ENCODE measurements around the gene KIF26A. TPM values are rescaled to one million over a fixed set of nuclear protein-coding genes. Genes with fewer than 3 reads are reported as not detected.
A peak's percentile ranks its signal among the peaks of the same experiment; 100 is the strongest.

The KIF26A gene
- total RNA-seq, 1 donor from 2014 or later = 0.26 TPM

GRCh38 chr14:104101086-104101621 lies 37.2 kb upstream of the KIF26A start:
- no peak for FAIRE-seq
- TF ChIP-seq CTCF (IDR thresholded peaks at IDR 0.05; ENCODE audit: insufficient read depth, low read length, severe bottlenecking) = no peak
- peak; percentile 34 for DNase-seq (ENCODE audit: low read depth)
- no peaks in the 10 kb centered on the region for H3K27me3 ChIP-seq (ENCODE audit: control insufficient read depth, insufficient read depth, low read length)
- no peaks in the 10 kb centered on the region for H3K36me3 ChIP-seq (ENCODE audit: control insufficient read depth, insufficient read depth, low read length)
- no peak overlapping the region for H3K4me3 ChIP-seq (ENCODE audit: low read depth, low read length)

GRCh38 chr14:104101651-104102281 lies 36.6 kb upstream of the KIF26A start:
- FAIRE-seq (no peak), DNase-seq (ENCODE audit: low read depth) (no peak)
- no peak for TF ChIP-seq CTCF (IDR thresholded peaks at IDR 0.05; ENCODE audit: insufficient read depth, low read length, severe bottlenecking)
- no peaks in the 10 kb centered on the region for H3K36me3 ChIP-seq (ENCODE audit: control insufficient read depth, insufficient read depth, low read length)
- H3K27me3 ChIP-seq (ENCODE audit: control insufficient read depth, insufficient read depth, low read length) = no peaks in the 10 kb centered on the region
- no peak overlapping the region for H3K4me3 ChIP-seq (ENCODE audit: low read depth, low read length)

GRCh38 chr14:104102282-104102914 lies 36.0 kb upstream of the KIF26A start:
- Histone ChIP-seq H3K27me3 (ENCODE audit: control insufficient read depth, insufficient read depth, low read length) (no peaks in the 10 kb centered on the region), H3K36me3 (ENCODE audit: control insufficient read depth, insufficient read depth, low read length) (no peaks in the 10 kb centered on the region), H3K4me3 (ENCODE audit: low read depth, low read length) (no peak overlapping the region)
- FAIRE-seq = no peak
- DNase-seq (ENCODE audit: low read depth) = no peak
- TF ChIP-seq CTCF (IDR thresholded peaks at IDR 0.05; ENCODE audit: insufficient read depth, low read length, severe bottlenecking) = no peak

- FAIRE-seq (no peak), DNase-seq (ENCODE audit: low read depth) (no peak)
- H3K4me3 ChIP-seq (ENCODE audit: low read depth, low read length) = no peak overlapping the region
- no peaks in the 10 kb centered on the region for H3K27me3 ChIP-seq (ENCODE audit: control insufficient read depth, insufficient read depth, low read length)
- no peak for TF ChIP-seq CTCF (IDR thresholded peaks at IDR 0.05; ENCODE audit: insufficient read depth, low read length, severe bottlenecking)
- no peaks in the 10 kb centered on the region for H3K36me3 ChIP-seq (ENCODE audit: control insufficient read depth, insufficient read depth, low read length)
These were observed 35.3 kb upstream of the KIF26A start for GRCh38 chr14:104103061-104103445.

- DNase-seq (ENCODE audit: low read depth) = no peak
- no peaks in the 10 kb centered on the region for H3K27me3 ChIP-seq (ENCODE audit: control insufficient read depth, insufficient read depth, low read length)
These were observed 34.8 kb upstream of the KIF26A start for GRCh38 chr14:104103446-104104075.

More at GRCh38 chr14:104103446-104104075, 34.8 kb upstream of the KIF26A start:
- FAIRE-seq = no peak
- TF ChIP-seq CTCF (IDR thresholded peaks at IDR 0.05; ENCODE audit: insufficient read depth, low read length, severe bottlenecking) = no peak
- no peaks in the 10 kb centered on the region for H3K36me3 ChIP-seq (ENCODE audit: control insufficient read depth, insufficient read depth, low read length)
- no peak overlapping the region for H3K4me3 ChIP-seq (ENCODE audit: low read depth, low read length)

All from bronchial epithelial cell (primary cell).